DMS79 treated with DMSO at 0.1 percent for 48 hours (cell line): Measurements from ENCODE around the gene ATP1B2.

Experiments
- DNase-seq: peaks from one replicate; lab custom pipeline; 2025; lab: John Stamatoyannopoulos, UW

ATP1B2 gene

DNA sequence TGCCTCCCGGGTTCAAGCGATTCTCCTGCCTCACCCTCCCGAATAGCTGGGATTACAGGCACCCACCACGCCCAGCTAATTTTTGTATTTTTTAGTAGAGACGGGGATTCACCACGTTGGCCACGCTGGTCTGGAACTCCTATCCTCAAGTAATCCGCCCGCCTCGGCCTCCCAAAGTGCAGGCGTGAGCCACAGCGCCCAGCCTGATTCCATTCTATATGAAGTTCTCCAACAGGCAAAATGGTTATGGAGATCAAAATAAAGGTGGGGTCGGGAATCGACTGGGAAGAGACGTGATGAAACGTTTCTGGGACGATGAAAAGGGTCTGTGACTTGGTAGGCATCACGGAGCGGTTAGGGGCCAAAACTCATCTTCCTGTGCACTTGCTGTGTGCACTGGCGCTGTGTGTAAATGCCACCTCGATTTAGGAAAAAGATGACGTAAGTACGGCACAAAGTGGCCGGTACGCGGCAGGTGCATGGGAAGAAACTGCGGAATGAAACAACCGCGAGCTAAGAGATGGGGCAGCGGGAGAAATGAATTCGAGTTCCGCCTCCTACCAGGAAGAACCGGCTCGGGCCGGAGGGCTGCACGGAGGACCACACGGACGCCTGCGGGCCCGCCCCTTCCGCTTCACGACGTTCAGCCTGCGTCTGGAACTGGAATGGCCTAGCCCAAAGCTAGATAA is 35.0 kb downstream of the ATP1B2 start:
- DNase-seq: peak; percentile 98

DNA sequence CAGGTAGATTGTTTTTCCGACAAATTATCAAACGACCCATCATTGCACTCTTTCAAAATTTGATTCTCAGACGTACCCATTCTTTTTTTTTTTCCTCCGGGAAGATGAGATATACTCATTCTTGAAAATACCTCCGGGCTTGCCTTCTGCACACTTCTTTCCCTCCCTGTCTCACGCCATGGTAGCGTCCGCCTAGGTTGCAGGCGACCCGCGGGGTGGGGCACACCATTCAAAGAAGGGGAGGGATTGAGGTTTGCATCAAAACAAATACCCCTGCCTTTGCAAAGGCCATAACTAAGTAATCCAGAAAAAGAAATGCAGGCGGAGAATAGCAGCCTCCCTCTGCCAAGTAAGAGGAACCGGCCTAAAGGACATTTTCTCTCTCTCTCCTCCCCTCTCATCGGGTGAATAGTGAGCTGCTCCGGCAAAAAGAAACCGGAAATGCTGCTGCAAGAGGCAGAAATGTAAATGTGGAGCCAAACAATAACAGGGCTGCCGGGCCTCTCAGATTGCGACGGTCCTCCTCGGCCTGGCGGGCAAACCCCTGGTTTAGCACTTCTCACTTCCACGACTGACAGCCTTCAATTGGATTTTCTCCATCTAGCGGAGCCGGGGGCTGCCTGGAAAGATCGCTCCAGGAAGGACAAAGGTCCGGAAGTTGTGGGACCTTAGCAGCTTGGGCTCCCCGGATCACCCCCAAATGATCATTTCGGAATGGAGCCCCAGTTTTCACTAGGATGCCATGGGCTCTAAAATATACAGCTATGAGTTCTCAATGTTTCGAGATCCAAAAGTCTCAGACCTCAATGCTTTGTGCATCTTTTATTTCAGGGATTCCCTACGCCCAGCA is 35.7 kb downstream of the ATP1B2 start:
- peak; percentile 98 for DNase-seq

- DNase-seq: peak; percentile 90
Observed at GRCh38 chr17:7687072-7687907, 36.6 kb downstream of the ATP1B2 start, which contains the start of gene TP53. TSS of gene TP53 (minus strand) at chr17:7687490. CDS start at chr17:7676594, 10,896 bp downstream.

DNA sequence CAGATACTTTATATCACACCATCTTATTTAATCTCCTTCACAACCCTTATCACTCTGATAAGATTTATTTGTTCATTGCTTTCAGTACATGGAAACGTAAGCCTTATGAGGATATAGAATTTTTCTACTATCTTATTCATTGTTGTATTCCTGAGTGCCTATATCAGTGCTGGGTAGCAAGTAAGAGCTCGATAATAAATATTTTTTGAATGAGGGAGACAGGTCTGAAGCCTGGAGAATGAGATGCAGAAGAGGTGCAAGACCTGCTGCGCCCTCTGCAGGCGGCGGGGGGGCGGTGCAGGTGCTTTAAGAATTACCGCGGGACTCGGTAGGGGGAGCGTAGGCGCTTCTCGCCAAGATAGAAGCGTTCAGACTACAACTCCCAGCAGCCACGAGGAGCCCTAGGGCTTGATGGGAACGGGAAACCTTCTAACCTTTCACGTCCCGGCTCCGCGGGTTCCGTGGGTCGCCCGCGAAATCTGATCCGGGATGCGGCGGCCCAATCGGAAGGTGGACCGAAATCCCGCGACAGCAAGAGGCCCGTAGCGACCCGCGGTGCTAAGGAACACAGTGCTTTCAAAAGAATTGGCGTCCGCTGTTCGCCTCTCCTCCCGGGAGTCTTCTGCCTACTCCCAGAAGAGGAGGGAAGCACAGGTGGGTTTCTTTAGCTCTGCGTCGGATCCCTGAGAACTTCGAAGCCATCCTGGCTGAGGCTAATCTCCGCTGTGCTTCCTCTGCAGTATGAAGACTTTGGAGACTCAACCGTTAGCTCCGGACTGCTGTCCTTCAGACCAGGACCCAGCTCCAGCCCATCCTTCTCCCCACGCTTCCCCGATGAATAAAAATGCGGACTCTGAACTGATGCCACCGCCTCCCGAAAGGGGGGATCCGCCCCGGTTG is 37.4 kb downstream of the ATP1B2 start, which contains the start of gene WRAP53:
Gene WRAP53, plus strand, starts transcription at position 570 of the 900 bp plus-strand sequence. Its CDS starts 172 bp downstream, at position 742.
- peak; percentile 98 for DNase-seq

DNA sequence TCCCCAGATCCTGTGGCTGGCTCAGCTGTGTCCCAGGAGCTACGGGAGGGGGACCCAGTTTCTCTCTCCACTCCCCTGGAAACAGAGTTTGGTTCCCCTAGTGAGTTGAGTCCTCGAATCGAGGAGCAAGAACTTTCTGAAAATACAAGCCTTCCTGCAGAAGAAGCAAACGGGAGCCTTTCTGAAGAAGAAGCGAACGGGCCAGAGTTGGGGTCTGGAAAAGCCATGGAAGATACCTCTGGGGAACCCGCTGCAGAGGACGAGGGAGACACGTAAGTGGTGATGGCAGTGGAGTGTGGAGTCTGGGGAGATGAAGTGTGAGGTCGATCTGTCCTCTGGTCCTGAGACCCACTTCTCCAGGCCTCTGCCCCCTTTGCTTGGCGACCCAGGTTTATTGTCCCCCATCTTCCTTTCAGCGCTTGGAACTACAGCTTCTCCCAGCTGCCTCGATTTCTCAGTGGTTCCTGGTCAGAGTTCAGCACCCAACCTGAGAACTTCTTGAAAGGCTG is 38.1 kb downstream of the ATP1B2 start:
- no peak for DNase-seq

DNA sequence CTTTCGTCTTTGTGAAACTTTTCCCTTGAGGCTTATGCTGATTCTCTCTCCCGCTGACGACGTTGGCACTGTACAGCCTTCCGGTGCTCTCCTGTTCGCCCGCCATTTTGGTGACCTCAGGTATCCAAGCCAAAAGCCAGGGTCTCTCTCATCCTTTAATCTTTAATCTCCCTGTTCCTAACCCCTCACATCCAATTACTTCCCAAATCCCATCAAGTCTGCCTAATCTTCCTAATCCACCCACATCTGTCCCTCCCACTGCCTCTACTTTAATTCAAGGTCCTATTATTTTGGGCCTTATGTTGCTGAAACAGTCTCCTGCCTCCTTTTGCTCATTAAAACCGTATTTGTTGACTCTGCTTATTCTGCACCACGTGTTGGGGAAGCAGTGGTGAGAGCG is 44.9 kb downstream of the ATP1B2 start:
- no peak for DNase-seq

DNA sequence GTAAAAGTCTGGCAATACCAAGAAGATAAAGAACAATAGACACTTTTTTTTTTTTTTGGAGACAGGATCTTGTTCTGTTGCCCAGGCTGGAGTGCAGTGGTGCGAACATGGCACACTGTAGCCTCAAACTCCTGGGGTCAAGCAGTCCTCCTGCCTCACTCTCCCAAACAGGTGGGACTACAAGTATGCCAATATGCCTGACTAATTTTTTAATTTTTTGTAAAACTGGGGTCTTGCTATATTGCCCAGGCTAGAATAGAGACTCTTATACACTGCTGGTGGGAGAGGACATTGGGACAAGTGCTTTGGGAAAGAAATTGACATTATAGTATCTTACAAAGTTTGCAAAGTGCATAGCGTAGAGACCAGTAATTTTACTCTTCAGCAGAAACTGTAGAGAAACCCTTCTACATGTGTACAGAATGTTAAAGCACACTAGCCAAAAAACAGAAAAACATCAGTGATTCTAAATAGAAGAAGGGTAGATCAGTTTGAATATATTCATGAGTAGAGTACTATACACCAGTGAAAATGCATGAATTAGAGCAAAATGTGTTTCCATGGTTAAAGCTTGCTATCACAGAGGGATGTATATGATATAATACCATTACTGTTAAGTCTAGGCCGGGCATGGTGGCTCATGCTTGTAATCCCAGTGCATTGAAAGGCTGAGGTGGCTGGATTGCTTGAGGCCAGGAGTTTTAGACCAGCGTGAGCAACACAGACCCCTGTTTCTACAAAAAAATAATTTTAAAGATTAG is 47.3 kb downstream of the ATP1B2 start:
- DNase-seq: no peak

GRCh38 chr17:7700510-7700909 is 49.8 kb downstream of the ATP1B2 start:
- DNase-seq: no peak

- no peak for DNase-seq
Observed at GRCh38 chr17:7701681-7702080, 51.0 kb downstream of the ATP1B2 start.

DNA sequence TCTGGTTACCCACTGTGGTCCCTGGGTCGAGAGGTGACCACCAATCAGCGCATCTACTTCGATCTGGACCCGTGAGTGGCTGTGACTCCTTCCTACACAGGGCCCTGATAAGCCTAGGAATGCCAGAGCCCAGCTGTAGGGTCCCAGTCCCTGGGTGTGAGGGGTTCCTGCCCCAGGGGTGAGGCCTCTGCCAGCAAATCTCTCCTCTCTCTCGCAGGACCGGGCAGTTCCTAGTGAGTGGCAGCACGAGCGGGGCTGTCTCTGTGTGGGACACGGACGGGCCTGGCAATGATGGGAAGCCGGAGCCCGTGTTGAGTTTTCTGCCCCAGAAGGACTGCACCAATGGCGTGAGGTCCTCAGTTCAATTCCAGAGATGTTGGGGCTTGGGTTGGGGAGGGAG is 52.0 kb downstream of the ATP1B2 start:
- DNase-seq: no peak

- peak; percentile 55 for DNase-seq
Observed at GRCh38 chr17:7703584-7704479, 53.1 kb downstream of the ATP1B2 start.

GRCh38 chr17:7704601-7705268 is 54.0 kb downstream of the ATP1B2 start, which contains the start of gene EFNB3:
TSS of gene EFNB3 (plus strand) at chr17:7705202. CDS start at chr17:7705599, 397 bp downstream.
- peak; percentile 60 for DNase-seq

DNA sequence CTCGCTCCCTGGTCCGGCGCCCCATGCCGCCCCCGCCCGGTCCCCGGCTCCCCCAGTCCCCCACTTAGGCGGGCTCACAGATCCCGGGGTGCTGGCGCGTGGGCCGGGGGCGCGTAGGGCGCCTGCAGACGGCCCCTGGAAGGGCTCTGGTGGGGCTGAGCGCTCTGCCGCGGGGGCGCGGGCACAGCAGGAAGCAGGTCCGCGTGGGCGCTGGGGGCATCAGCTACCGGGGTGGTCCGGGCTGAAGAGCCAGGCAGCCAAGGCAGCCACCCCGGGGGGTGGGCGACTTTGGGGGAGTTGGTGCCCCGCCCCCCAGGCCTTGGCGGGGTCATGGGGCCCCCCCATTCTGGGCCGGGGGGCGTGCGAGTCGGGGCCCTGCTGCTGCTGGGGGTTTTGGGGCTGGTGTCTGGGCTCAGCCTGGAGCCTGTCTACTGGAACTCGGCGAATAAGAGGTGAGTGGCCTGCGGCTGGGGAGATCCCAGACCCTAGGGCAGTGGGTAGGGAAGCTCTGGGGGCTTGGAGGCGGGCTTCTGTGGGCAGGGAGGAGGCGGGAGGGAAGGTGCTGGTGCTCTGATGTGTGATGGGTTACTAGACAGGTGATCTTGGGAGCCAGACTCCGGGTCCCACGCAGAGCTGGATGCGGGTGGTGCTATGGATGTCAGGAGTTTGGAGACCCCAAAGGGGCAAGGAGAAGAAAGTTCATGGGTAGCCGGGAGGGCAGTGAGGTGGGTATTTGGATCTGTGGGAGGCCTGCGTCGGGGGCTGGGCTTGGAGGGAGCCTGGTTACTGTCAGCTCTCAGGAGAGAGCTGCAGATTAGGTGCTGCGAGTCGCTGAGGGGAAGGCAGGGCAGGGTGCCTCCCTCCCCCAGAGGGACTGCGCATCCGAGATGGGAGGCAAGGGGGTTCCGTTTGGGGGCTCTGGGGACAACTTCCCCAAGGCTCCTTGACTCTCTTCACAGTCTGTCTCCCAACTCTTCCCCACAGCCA is 54.8 kb downstream of the ATP1B2 start:
- no peak for DNase-seq

- DNase-seq: no peak
Observed at GRCh38 chr17:7706631-7707354, 56.1 kb downstream of the ATP1B2 start.
